ENCODE results near the gene DUOX2.

DNA sequence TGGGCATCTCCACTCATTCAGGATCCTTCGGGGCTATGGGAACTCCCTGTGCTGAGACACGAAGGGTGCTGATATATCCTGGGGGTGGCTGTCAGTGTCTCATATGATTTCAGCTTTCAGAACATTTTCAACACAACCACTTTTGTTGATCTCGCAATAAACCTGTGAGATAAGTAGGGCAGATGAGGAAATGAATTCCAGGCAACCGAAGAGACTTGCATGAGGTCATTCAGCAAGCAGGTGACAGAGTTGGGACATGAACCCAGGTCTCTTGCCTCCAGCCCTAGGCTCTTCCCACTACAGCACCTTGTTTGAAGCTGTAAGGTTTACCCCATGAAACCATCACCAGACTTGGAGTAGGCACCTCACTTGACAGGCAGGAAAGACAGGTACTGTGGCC lies 32.4 kb upstream of the DUOX2 start:
- TF ChIP-seq POLR2A (IDR thresholded peaks at IDR 0.05) (no peak), CTCF (IDR thresholded peaks at IDR 0.05 in 4 of 5, conservative IDR thresholded peaks at IDR 0.05 in 1 of 5) (no peak)

Measured in gastrocnemius medialis (tissue), 4 donors.